GM21528 (cell line): ENCODE data around the gene RIC8B.
"Not testable (repeated sequence)": the region's sequence is repeated elsewhere in the genome, so short reads cannot be mapped to it uniquely, and the experiment has no call there.

Experiments
- ATAC-seq: cut with Tn5 transposase; IDR thresholded peaks from one replicate; pipeline ENCODE4 v1.9.1; 2021; ENCODE audit warnings: mild to moderate bottlenecking, moderate library complexity; ENCODE audit not compliant: unreplicated experiment, low FRiP score

Gene RIC8B, protein sequence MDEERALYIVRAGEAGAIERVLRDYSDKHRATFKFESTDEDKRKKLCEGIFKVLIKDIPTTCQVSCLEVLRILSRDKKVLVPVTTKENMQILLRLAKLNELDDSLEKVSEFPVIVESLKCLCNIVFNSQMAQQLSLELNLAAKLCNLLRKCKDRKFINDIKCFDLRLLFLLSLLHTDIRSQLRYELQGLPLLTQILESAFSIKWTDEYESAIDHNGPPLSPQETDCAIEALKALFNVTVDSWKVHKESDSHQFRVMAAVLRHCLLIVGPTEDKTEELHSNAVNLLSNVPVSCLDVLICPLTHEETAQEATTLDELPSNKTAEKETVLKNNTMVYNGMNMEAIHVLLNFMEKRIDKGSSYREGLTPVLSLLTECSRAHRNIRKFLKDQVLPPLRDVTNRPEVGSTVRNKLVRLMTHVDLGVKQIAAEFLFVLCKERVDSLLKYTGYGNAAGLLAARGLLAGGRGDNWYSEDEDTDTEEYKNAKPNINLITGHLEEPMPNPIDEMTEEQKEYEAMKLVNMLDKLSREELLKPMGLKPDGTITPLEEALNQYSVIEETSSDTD

GRCh38 chr12:106774005-106774807 is at the start of gene RIC8B:
RIC8B (plus strand) TSS chr12:106774682; CDS start chr12:106774746, 64 bp downstream.
- peak; percentile 91 for ATAC-seq

- no peak for ATAC-seq
Observed at GRCh38 chr12:106724934-106725333, 49.5 kb upstream of the RIC8B start.

GRCh38 chr12:106726603-106727202 is 47.8 kb upstream of the RIC8B start:
- ATAC-seq = not testable (repeated sequence)

DNA sequence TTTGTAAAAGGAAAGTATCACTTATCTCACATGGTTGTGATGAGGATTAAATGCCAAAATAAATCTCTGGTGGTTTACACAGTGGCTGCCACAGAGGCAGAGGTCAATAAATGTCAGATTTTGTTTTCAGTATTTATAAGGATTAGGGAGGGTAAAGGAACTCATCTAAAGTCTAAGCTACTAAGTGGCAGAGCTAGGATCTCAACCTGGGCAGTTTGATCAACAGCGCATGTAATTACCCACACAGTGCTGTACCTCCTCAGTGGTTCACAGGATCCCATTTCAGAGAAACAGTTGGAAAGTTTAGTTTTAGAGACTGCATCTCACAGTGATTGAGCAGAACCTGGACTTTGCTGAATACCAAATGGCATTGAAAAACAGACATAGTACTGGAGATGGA is 44.9 kb upstream of the RIC8B start:
- no peak for ATAC-seq

DNA sequence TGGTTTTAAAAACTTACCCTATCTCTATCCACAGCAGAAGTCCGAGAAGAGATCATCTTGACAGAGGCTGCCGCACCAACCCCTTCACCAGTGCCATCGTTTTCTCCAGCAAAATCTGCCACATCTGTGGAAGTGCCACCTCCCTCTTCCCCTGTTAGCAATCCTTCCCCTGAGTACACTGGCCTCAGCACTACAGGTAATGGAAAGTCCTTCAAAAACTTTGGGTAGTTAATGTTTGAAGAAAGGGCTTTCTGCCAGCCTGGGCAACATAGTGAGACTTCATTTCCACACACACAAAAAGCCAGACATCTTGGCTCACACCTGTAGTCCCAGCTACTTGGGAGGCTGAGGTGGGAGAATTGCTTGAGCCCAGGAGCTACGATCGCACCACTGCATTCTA is 41.6 kb upstream of the RIC8B start:
- no peak for ATAC-seq

DNA sequence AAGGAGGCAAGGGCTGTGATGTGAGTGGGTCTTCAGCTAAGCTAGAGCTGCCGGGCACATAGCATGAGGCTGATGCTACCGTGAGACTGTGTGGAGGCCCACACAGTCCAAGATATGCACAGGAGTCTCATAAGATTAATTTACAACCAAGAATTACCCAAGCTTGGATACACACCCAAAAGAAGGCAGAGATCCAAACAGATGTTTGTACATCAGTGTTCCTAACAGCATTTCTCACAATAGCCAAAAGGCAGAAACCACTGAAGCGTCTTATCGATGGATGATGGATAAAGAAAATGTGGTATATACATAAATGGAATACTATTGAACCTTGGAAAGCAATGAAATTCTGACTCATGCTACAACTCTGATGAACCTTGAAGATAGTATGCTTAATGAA is 40.8 kb upstream of the RIC8B start:
- ATAC-seq = no peak

DNA sequence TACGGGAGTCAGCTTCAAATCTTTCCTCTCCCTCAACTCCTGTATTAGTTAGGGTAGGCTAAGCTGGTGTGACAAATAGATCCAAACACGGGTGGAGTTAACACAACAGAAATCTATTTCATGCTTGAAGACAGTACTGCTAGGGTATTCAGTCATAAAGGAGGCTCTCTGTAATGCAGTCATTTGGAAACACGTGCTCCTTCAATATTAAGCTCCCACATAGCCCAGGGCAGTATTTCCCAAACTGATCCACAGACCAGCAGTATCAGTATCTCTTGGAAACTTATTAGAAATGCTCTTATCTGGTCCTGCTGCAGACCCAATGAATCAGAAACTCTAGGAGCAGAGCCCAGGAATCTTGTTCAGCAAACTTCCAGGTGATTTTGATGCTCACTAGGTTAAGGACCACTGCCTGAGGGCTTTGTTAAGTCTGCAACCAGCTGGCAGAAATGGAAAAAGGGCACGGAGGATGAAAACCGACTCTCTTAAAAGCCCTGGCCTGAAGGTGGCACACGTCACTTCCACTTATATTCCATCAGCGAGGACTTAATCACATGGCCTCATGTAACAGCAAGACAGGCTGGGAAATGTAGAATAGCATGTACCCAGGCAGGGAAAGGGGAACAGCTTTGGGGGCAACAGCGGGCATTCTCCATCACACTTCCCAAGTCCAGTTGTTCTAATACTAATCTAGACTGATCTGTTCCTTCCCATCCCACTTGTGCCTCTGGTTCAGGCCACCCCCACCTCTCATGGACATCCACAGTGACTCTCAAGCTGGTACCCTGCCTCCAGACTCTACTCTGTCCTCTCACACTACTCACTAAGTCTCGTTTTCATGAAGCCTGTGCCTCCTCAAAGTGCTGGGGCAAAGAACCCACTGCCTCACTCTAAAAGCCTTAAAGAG is 38.2 kb upstream of the RIC8B start:
- ATAC-seq = no peak

DNA sequence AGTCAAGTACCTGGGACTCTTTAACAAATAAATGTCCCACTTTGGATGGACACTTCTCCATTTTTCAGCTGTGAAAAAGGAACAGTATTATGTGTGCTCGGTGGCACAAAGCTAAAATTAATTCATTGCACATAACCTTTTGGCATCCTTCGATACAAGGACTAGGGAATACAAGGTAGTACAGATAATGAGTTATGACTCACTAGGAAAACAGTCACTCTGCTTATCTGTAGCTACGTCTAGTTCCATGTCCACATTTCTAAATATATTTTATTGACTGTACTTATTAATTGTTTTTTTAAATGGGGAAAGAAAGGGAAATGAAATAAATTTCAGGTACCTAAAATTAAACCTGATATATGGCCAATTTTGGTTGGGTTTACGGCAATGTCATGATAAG is 35.2 kb upstream of the RIC8B start:
- ATAC-seq = no peak

DNA sequence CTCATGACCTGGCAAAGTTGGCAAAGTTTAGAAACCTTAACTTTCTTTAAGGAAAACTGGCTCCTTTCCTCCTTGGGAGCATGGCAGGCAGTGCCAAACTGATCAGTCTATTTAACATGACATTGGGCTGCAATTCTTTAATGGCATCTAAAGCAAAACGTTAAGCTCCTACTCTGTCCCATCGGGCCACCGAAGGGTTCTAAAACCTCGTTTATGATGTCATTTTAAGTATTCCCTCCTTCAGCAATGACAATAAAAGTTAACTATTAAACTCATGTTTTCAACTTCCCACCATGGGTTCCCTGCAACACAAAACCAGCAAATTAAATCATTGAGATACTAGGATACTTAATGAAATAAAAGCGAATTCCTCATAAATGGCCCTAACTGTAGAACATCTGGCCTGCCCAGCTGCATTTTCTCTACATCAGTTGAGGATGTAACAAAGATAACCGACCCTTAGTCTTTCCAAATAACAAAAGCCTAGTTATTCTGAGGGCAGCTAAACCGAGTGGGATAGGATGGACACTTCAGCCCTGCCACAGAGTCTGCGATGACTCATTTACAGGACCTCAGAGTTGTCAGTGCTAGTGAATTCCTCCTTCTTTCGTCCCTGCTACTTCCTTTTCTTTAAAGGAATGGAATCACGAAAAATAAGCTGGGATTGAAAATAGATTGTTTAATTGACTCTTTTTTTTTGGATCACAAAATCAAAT is 34.5 kb upstream of the RIC8B start:
- no peak for ATAC-seq

DNA sequence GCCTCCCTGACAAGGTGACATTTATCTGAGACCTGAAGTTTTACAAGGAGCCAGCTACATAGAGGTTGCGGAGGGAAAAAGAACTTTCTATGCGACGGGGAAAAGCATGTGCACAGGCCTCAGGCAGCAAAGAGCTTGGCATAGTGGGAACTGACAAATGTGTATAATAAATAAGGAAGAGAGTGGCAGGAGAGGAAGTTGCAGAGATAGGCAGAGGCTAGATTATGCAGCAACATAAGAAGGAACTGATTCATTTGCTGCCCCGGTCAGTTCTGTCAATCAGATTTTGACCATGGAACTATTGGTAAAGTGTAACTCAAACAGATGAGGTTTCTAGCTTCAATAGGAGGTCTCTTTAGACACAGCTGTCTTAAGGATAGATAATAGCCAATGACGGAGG is 33.7 kb upstream of the RIC8B start:
- no peak for ATAC-seq

DNA sequence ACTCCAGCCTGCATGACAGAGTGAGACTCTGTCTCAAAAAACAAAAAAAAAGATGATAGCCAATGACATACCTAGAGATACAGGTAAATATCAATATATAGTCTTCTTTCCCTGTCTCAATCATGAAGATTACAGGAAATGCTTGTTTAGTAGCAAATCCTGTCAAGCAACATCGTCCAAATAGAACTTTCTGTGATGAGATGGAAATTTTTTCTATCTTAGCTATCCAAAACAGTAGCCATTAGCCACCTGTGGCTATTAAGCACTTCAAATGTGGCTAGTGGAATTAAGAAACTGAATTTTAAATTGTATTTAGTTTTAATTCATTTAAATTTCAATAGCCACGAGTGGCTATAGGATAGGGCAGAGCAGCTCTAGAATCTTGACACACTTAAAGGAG is 33.2 kb upstream of the RIC8B start:
- no peak for ATAC-seq

- no peak for ATAC-seq
Observed at GRCh38 chr12:106743270-106743988, 31.1 kb upstream of the RIC8B start.

GRCh38 chr12:106744600-106744999 is 29.9 kb upstream of the RIC8B start:
- ATAC-seq = no peak

DNA sequence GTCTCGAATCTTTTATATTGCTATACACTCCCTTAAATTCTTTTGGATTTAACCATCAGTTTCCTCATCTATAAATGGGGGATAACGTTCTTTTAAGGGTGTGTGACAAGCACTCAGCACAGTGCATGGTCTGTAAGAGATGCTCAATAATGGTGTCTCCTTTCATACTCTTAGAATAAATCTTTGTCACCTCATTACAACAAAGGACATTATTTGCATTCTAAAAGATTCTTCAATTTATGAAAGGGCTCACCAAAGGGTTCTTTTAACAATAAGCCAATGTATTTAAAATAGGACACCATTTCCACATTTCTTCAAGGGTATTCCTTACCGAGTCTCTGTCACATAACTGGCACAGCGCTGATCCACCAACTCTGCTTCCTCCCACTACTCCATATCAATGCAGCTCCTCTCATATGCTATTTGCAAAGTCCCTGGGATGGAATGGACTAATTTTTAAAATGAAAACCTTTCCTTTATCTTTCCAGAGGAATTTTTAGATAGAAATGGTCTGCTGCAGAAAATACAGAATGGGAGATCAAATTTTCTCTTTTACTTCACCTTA is 29.2 kb upstream of the RIC8B start:
- ATAC-seq = no peak

- ATAC-seq = no peak
Observed at GRCh38 chr12:106747973-106748436, 26.5 kb upstream of the RIC8B start.

DNA sequence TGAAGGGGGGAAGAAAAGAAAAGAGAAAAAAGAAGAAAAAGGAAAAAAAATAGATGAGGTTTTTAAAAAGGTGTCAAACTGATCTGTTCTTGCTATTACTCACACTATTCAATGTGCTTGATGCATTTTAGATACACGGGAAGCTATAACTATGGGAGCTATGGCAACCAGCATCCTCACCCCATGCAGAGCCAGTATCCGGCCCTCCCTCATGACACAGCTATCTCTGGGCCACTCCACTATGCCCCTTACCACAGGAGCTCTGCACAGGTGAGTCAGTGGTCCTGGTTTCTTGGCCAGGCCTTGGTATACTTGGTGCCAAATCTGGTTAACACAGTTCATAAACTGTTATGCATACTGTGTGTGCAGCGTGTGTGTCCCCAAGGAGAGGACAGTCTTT is 24.0 kb upstream of the RIC8B start:
- ATAC-seq = no peak

GRCh38 chr12:106753526-106753925 is 21.0 kb upstream of the RIC8B start:
- peak; percentile 98 for ATAC-seq

GRCh38 chr12:106754331-106754730 is 20.2 kb upstream of the RIC8B start:
- ATAC-seq = no peak
